HepG2 (cell line): ENCODE measurements around the gene BORCS5. TPM values are rescaled to one million over a fixed set of nuclear protein-coding genes. Genes with fewer than 3 reads are reported as not detected.

Experiments used
- ATF7 ChIP-seq, 2 experiments: fragments of 450-650 bp in 1 of 2; sonication (generic) in 1 of 2; formaldehyde crosslinking in 1 of 2; IDR thresholded peaks; 2 replicates each; pipeline versions ENCODE4 v1.4.0 to v1.6.1; 2016 to 2020; ENCODE audit warnings: antibody characterized with exemption in 1 of 2, mild to moderate bottlenecking in 1 of 2, missing genetic modification reagents in 1 of 2
- CREM ChIP-seq, 2 experiments: sonication (generic) in 1 of 2; formaldehyde crosslinking in 1 of 2; IDR thresholded peaks; 2 replicates each; pipeline versions ENCODE4 v1.4.0 to v1.6.1; 2016 to 2020; ENCODE audit warnings: antibody characterized with exemption in 1 of 2, mild to moderate bottlenecking in 1 of 2, missing genetic modification reagents in 1 of 2
- ERF ChIP-seq: IDR thresholded peaks from 2 replicates; pipeline ENCODE4 v1.6.1; 2018; ENCODE audit warnings: missing biosample characterization, missing genetic modification reagents
- HMGA1 ChIP-seq: sonication (generic); formaldehyde crosslinking; conservative IDR thresholded peaks from 2 replicates; pipeline ENCODE4 v1.4.0; 2020; ENCODE audit warnings: missing genetic modification reagents
- HOXA5 ChIP-seq: sonication (generic); formaldehyde crosslinking; IDR thresholded peaks from 2 replicates; pipeline ENCODE4 v1.4.0; 2020; ENCODE audit warnings: missing genetic modification reagents
- NCOA1 ChIP-seq: sonication (generic); formaldehyde crosslinking; IDR thresholded peaks from 2 replicates; pipeline ENCODE4 v1.9.0; 2021; ENCODE audit warnings: missing genetic modification reagents
- NRL ChIP-seq: sonication (generic); formaldehyde crosslinking; IDR thresholded peaks from 2 replicates; pipeline ENCODE4 v1.5.0; 2020; ENCODE audit warnings: missing genetic modification reagents, mild to moderate bottlenecking, moderate library complexity, borderline replicate concordance
- PCBP1 ChIP-seq: fragments of 200-400 bp; formaldehyde crosslinking; IDR thresholded peaks from 2 replicates; pipeline ENCODE4 v1.6.1; 2017; ENCODE audit warnings: mild to moderate bottlenecking, low read depth, low read length, borderline replicate concordance
- RBAK ChIP-seq: sonication (generic); formaldehyde crosslinking; IDR thresholded peaks from 2 replicates; pipeline ENCODE4 v1.5.1; 2020; ENCODE audit warnings: mild to moderate bottlenecking, missing genetic modification reagents
- TBX3 ChIP-seq: fragments of 450-650 bp; IDR thresholded peaks from 2 replicates; pipeline ENCODE4 v1.6.1; 2017; ENCODE audit warnings: antibody characterized with exemption, mild to moderate bottlenecking, inconsistent platforms, borderline replicate concordance
- TCF7 ChIP-seq: sonication (generic); IDR thresholded peaks from 2 replicates; pipeline ENCODE4 v1.6.1; 2016; ENCODE audit warnings: antibody characterized with exemption, low read depth
- ZNF12 ChIP-seq: sonication (generic); formaldehyde crosslinking; IDR thresholded peaks from 2 replicates; pipeline ENCODE4 v1.5.0; 2020; ENCODE audit warnings: missing genetic modification reagents
- ZNF598 ChIP-seq: sonication (generic); formaldehyde crosslinking; IDR thresholded peaks from 2 replicates; pipeline ENCODE4 v1.5.1; 2020; ENCODE audit warnings: mild to moderate bottlenecking, missing genetic modification reagents, borderline replicate concordance
- ZNF7 ChIP-seq: IDR thresholded peaks from 2 replicates; pipeline ENCODE4 v1.6.1; 2016; ENCODE audit warnings: missing biosample characterization, missing genetic modification reagents
- ZNF737 ChIP-seq: sonication (generic); formaldehyde crosslinking; IDR thresholded peaks from 2 replicates; pipeline ENCODE4 v1.5.0; 2020; ENCODE audit warnings: missing genetic modification reagents, mild to moderate bottlenecking, borderline replicate concordance
- ZNF879 ChIP-seq: sonication (generic); formaldehyde crosslinking; IDR thresholded peaks from 2 replicates; pipeline ENCODE4 v1.8.1; 2023; ENCODE audit warnings: missing genetic modification reagents
- ZZZ3 ChIP-seq: sonication (generic); formaldehyde crosslinking; IDR thresholded peaks from 2 replicates; pipeline ENCODE4 v1.4.0; 2020; ENCODE audit warnings: missing genetic modification reagents, mild to moderate bottlenecking, borderline replicate concordance
- polyA plus RNA-seq, 8 experiments: library from polyadenylated mRNA; depleted of rRNA in 3 of 8; stranded (reverse) in 7 of 8; unstranded in 1 of 8; fragments of >200 nt; fragmentation: Illumina TruSeq in 4 of 8; extraction: Trizol in 4 of 8; gene quantifications; 2 replicates each; pipeline versions ENCODE4 v1.2.1 to v1.2.3, GENCODE V29; 2011 to 2016; ENCODE audit warnings: low read depth in 4 of 8, missing spikeins in 1 of 8, mixed read lengths in 1 of 8; ENCODE audit not compliant: insufficient read depth in 1 of 8
- total RNA-seq, 5 experiments: library from RNA; depleted of rRNA; stranded (reverse); fragments of >200 nt; fragmentation: Illumina TruSeq; extraction: Trizol; gene quantifications; 2 replicates each; pipeline ENCODE4 v1.2.3, GENCODE V29; 2016; ENCODE audit warnings: low read depth in 1 of 5
- TF ChIP-seq, protein P1 (sequence below): sonication (generic); formaldehyde crosslinking; IDR thresholded peaks from 2 replicates; pipeline ENCODE4 v1.8.0; 2022; ENCODE audit warnings: mild to moderate bottlenecking, missing genetic modification reagents, moderate library complexity
- TF ChIP-seq, protein P2 (sequence below): sonication (generic); formaldehyde crosslinking; IDR thresholded peaks from 2 replicates; pipeline ENCODE4 v1.4.0; 2020; ENCODE audit warnings: missing genetic modification reagents
- TF ChIP-seq, protein P3 (sequence below): sonication (generic); formaldehyde crosslinking; IDR thresholded peaks from 2 replicates; pipeline ENCODE4 v1.8.0; 2022; ENCODE audit warnings: mild to moderate bottlenecking, missing genetic modification reagents
- TF ChIP-seq, protein P4 (sequence below): fragments of 450-650 bp; IDR thresholded peaks from 2 replicates; pipeline ENCODE4 v1.6.1; 2017; ENCODE audit warnings: mild to moderate bottlenecking

Gene BORCS5
- total and polyA plus RNA-seq, 2 of the 13 experiments (the other 11 are each of a cell fraction or from before 2014, with no cell fraction given) = 3.9 to 4.7 TPM

DNA sequence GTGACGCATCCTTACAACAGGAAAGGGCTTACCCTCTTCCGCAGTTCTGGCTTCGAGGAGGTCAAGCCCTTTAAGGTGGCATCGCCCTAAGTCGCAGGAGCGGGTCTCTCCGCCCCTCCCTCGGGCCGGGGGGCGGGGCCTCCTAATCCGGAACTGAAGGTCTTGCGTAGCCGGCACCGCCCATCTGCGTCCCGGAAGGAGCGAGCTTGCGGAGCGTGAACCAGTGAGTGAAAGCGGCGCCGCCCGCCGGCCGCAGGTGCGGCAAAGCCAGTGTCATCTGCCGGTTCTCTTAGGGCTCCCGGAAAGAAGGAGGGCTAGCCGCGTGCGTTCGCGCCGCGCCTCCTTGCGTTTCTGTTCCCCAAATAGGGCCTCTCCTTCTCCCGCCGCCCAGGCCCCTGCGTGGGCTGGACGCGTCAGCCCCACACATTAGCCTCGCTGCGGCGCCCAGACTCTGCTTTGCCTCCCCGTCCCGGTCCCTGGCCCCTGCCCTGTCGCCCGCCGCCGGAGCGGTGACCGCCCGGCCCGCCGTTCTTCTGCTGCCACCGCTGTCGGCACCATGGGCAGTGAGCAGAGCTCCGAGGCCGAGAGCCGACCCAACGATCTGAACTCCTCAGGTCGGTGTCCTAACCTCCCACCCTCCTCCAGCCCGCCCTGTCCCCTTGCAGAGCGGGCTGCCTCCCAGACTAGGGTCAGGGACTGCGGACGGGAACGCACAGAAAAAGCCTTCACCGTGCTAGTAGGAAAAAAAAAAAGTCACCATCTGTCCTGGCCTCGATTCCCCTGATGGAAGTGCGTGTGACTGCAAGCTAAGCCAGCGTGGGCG is at the start of gene BORCS5 (continued):
- TF ChIP-seq PCBP1 (no peak), HMGA1 (CRISPR knock-in tag) (no peak), NCOA1 (CRISPR knock-in tag) (no peak), ZNF12 (peak; percentile 57; the same call in 1 of the 2 replicates), ZNF7 (CRISPR knock-in tag) (no peak), ZNF737 (peak; percentile 71), ERF (CRISPR knock-in tag) (peak; percentile 91), NRL (CRISPR knock-in tag) (peak; percentile 57; the same call in 1 of the 2 replicates), TCF7 (no peak), HOXA5 (CRISPR knock-in tag) (no peak; the same call in 1 of the 2 replicates), ZNF598 (CRISPR knock-in tag) (peak; percentile 74; the same call in 1 of the 2 replicates), ATF7 (IDR thresholded peaks at IDR 0.05) (no peak), ATF7 (CRISPR knock-in tag; IDR thresholded peaks at IDR 0.05) (no peak), ZNF879 (CRISPR knock-in tag) (no peak), CREM (IDR thresholded peaks at IDR 0.05) (peak; percentile 57; the same call in 1 of the 2 replicates), CREM (CRISPR knock-in tag; IDR thresholded peaks at IDR 0.05) (no peak), ZZZ3 (CRISPR knock-in tag) (no peak), TBX3 (no peak), RBAK (no peak)
- TF ChIP-seq, protein P1, sequence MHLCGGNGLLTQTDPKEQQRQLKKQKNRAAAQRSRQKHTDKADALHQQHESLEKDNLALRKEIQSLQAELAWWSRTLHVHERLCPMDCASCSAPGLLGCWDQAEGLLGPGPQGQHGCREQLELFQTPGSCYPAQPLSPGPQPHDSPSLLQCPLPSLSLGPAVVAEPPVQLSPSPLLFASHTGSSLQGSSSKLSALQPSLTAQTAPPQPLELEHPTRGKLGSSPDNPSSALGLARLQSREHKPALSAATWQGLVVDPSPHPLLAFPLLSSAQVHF (CRISPR knock-in tag) = no peak
- TF ChIP-seq, protein P2, sequence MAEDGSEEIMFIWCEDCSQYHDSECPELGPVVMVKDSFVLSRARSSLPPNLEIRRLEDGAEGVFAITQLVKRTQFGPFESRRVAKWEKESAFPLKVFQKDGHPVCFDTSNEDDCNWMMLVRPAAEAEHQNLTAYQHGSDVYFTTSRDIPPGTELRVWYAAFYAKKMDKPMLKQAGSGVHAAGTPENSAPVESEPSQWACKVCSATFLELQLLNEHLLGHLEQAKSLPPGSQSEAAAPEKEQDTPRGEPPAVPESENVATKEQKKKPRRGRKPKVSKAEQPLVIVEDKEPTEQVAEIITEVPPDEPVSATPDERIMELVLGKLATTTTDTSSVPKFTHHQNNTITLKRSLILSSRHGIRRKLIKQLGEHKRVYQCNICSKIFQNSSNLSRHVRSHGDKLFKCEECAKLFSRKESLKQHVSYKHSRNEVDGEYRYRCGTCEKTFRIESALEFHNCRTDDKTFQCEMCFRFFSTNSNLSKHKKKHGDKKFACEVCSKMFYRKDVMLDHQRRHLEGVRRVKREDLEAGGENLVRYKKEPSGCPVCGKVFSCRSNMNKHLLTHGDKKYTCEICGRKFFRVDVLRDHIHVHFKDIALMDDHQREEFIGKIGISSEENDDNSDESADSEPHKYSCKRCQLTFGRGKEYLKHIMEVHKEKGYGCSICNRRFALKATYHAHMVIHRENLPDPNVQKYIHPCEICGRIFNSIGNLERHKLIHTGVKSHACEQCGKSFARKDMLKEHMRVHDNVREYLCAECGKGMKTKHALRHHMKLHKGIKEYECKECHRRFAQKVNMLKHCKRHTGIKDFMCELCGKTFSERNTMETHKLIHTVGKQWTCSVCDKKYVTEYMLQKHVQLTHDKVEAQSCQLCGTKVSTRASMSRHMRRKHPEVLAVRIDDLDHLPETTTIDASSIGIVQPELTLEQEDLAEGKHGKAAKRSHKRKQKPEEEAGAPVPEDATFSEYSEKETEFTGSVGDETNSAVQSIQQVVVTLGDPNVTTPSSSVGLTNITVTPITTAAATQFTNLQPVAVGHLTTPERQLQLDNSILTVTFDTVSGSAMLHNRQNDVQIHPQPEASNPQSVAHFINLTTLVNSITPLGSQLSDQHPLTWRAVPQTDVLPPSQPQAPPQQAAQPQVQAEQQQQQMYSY = no peak
- TF ChIP-seq, protein P3, sequence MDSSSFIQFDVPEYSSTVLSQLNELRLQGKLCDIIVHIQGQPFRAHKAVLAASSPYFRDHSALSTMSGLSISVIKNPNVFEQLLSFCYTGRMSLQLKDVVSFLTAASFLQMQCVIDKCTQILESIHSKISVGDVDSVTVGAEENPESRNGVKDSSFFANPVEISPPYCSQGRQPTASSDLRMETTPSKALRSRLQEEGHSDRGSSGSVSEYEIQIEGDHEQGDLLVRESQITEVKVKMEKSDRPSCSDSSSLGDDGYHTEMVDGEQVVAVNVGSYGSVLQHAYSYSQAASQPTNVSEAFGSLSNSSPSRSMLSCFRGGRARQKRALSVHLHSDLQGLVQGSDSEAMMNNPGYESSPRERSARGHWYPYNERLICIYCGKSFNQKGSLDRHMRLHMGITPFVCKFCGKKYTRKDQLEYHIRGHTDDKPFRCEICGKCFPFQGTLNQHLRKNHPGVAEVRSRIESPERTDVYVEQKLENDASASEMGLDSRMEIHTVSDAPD = no peak
- TF ChIP-seq, protein P4, sequence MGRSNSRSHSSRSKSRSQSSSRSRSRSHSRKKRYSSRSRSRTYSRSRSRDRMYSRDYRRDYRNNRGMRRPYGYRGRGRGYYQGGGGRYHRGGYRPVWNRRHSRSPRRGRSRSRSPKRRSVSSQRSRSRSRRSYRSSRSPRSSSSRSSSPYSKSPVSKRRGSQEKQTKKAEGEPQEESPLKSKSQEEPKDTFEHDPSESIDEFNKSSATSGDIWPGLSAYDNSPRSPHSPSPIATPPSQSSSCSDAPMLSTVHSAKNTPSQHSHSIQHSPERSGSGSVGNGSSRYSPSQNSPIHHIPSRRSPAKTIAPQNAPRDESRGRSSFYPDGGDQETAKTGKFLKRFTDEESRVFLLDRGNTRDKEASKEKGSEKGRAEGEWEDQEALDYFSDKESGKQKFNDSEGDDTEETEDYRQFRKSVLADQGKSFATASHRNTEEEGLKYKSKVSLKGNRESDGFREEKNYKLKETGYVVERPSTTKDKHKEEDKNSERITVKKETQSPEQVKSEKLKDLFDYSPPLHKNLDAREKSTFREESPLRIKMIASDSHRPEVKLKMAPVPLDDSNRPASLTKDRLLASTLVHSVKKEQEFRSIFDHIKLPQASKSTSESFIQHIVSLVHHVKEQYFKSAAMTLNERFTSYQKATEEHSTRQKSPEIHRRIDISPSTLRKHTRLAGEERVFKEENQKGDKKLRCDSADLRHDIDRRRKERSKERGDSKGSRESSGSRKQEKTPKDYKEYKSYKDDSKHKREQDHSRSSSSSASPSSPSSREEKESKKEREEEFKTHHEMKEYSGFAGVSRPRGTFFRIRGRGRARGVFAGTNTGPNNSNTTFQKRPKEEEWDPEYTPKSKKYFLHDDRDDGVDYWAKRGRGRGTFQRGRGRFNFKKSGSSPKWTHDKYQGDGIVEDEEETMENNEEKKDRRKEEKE = no peak
